Measurements from ENCODE around the gene ZNF554. TPM values are rescaled to one million over a fixed set of nuclear protein-coding genes. Genes with fewer than 3 reads are reported as not detected.

ZNF554 gene
- total and polyA plus RNA-seq, 2 experiments from 2014 or later: 4.0 to 5.5 TPM

GRCh38 chr19:2782329-2782935 is 37.2 kb upstream of the ZNF554 start:
- peaks cover 21% of the 10 kb centered on the region for H4K20me1 ChIP-seq (ENCODE audit: insufficient read depth, poor library complexity, severe bottlenecking)
- no peaks in the 10 kb centered on the region for H3K27me3 ChIP-seq
- peak overlapping the region; percentile 41 for H2AFZ ChIP-seq
- no peaks in the 10 kb centered on the region for H3K9me2 ChIP-seq (replicated peaks; ENCODE audit: insufficient read depth)
- peak overlapping the region; percentile 72 for H3K27ac ChIP-seq
- DNase-seq (ENCODE audit: low spot score): no peak
- peaks cover 17% of the 10 kb centered on the region for H3K4me1 ChIP-seq (ENCODE audit: insufficient read depth)
- H3K4me3 ChIP-seq: peak overlapping the region; percentile 94
- H3K9me3 ChIP-seq (ENCODE audit: low read depth): no peaks in the 10 kb centered on the region
- TF ChIP-seq CTCF (IDR thresholded peaks at IDR 0.05; ENCODE audit: poor library complexity) (no peak), EZH2phosphoT487 (IDR thresholded peaks at IDR 0.05; ENCODE audit: low read depth, severe bottlenecking, unreplicated experiment) (no peak), EZH2 (IDR thresholded peaks at IDR 0.05; ENCODE audit: borderline replicate concordance) (no peak)
- 5% methylated on average over 24 of the region's 24 CpGs for WGBS (ENCODE audit: low lambda C conversion rate, missing lambda C conversion rate)
- peak overlapping the region; percentile 91 for H3K4me2 ChIP-seq
- H3K79me2 ChIP-seq: peaks cover 76% of the 10 kb centered on the region
- H3K36me3 ChIP-seq (replicated peaks; ENCODE audit: insufficient read depth, low read depth): no peaks in the 10 kb centered on the region

DNA sequence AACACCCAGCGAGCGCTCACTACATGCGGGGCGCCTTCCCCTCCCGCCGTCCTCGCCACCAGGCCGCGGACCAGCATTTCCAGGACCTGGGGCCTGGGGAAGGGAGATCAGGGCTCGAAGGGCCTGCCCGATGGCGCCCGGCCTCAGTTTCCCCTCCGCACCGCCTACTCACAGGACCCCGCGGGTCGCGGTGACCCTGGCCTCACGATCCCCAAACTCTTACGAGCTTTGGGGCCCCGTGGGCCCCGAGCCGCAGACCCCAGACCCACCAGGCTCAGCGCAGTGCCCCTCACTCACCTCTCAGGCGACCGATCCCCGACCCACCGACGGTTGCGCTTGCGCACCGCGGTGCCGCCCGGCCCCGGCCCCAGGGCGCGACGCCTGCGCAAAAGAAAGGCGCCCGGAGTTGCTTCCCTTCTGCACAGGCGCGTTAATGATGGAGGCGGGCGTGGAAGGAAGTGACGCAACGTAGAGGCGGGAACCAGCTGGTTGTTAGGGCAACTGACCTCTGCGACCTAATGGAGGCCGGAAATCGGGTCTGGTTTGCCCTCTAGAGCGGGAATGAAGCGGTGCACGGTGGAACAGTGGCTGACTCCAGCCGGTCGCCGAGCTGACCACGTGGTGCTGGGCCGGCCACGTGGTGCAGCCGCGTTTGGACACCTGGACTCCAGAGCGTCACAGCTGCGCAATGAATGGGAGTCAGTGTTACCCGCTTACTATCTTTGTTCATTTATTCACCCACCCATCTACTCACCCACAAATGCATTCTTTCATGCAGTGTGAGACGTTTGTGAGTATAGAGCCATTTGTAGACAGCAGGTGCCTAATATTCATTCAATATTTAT is 36.5 kb upstream of the ZNF554 start, which contains the start of gene SGTA:
SGTA (minus strand) TSS at position 338 of the 845 bp plus-strand sequence. CDS start 14,205 bp downstream, outside the sequence.
- Histone ChIP-seq H3K27me3 (no peaks in the 10 kb centered on the region), H3K27ac (peak within 1 kb of the TSS; percentile 82), H2AFZ (peak within 1 kb of the TSS; percentile 49), H4K20me1 (ENCODE audit: insufficient read depth, poor library complexity, severe bottlenecking) (peaks cover 18% of the 10 kb centered on the region), H3K36me3 (replicated peaks; ENCODE audit: insufficient read depth, low read depth) (no peaks in the 10 kb centered on the region), H3K4me3 (peak within 1 kb of the TSS; percentile 94), H3K4me2 (peak within 1 kb of the TSS; percentile 91), H3K79me2 (peaks cover 76% of the 10 kb centered on the region), H3K4me1 (ENCODE audit: insufficient read depth) (peaks cover 17% of the 10 kb centered on the region), H3K9me3 (ENCODE audit: low read depth) (no peaks in the 10 kb centered on the region), H3K9me2 (replicated peaks; ENCODE audit: insufficient read depth) (no peaks in the 10 kb centered on the region)
- TF ChIP-seq EZH2phosphoT487 (IDR thresholded peaks at IDR 0.05; ENCODE audit: low read depth, severe bottlenecking, unreplicated experiment): no peak
- peak; percentile 29 for TF ChIP-seq CTCF (IDR thresholded peaks at IDR 0.05; ENCODE audit: poor library complexity)
- peak; percentile 99 for DNase-seq (ENCODE audit: low spot score)
- under 1% methylated on average over 66 of the region's 68 CpGs for WGBS (ENCODE audit: low lambda C conversion rate, missing lambda C conversion rate)

- Histone ChIP-seq H3K4me1 (ENCODE audit: insufficient read depth) (peaks cover 17% of the 10 kb centered on the region), H3K36me3 (replicated peaks; ENCODE audit: insufficient read depth, low read depth) (no peaks in the 10 kb centered on the region), H3K9me3 (ENCODE audit: low read depth) (no peaks in the 10 kb centered on the region), H3K27ac (peak overlapping the region; percentile 82), H3K27me3 (no peaks in the 10 kb centered on the region), H4K20me1 (ENCODE audit: insufficient read depth, poor library complexity, severe bottlenecking) (peaks cover 16% of the 10 kb centered on the region), H2AFZ (peak overlapping the region; percentile 49), H3K79me2 (peaks cover 76% of the 10 kb centered on the region), H3K9me2 (replicated peaks; ENCODE audit: insufficient read depth) (no peaks in the 10 kb centered on the region), H3K4me2 (peak overlapping the region; percentile 73), H3K4me3 (no peak overlapping the region)
- TF ChIP-seq CTCF (IDR thresholded peaks at IDR 0.05; ENCODE audit: poor library complexity): no peak
- TF ChIP-seq EZH2 (IDR thresholded peaks at IDR 0.05; ENCODE audit: borderline replicate concordance): no peak
- TF ChIP-seq EZH2phosphoT487 (IDR thresholded peaks at IDR 0.05; ENCODE audit: low read depth, severe bottlenecking, unreplicated experiment): no peak
- 91% methylated on average over 7 of the region's 7 CpGs for WGBS (ENCODE audit: low lambda C conversion rate, missing lambda C conversion rate)
- no peak for DNase-seq (ENCODE audit: low spot score)
Measured at GRCh38 chr19:2783781-2784145, 35.9 kb upstream of the ZNF554 start.

Measured in hepatocyte (in vitro differentiated cells).